Keratinocyte (primary cell): ENCODE measurements around the gene PLB1.

ENCODE experiments used
- EZH2 ChIP-seq: IDR thresholded peaks from one replicate; pipeline ENCODE4 v1.6.1; 2012; ENCODE audit warnings: inconsistent platforms, mild to moderate bottlenecking, low read length, moderate library complexity
- TF ChIP-seq, protein P1 (sequence below), 3 experiments: IDR thresholded peaks in 1 of 3; conservative IDR thresholded peaks in 1 of 3; optimal IDR thresholded peaks in 1 of 3; 2 replicates in 2 of 3; 3 replicates in 1 of 3; pipeline versions ENCODE3 to v1.5.1; 2011; ENCODE audit warnings: low read length in 3 of 3, mild to moderate bottlenecking in 3 of 3, moderate library complexity in 2 of 3, control low read depth in 1 of 3, inconsistent platforms in 1 of 3; ENCODE audit not compliant: insufficient read depth in 2 of 3; ENCODE audit errors: extremely low read depth in 1 of 3

DNA sequence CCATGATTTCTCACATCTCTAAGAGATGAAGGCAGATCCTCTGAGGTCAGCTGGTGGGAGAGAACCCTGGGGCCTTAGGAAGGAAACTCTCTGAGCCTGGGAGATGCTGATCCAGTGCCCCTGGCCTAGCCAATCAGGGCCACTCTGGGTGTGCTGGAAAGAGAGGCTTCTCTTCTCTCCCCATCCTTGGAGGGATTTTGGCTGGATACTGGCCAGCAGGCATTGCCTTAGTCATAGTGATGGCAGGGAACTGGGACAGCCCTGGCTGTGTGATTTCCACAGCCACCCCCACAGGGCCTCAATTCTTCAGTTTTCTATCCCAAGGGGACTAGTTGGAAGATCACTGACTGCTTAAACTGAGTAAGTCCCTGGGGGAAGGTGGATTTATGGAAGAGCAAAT is 26.6 kb upstream of the PLB1 start:
- TF ChIP-seq, protein P1, sequence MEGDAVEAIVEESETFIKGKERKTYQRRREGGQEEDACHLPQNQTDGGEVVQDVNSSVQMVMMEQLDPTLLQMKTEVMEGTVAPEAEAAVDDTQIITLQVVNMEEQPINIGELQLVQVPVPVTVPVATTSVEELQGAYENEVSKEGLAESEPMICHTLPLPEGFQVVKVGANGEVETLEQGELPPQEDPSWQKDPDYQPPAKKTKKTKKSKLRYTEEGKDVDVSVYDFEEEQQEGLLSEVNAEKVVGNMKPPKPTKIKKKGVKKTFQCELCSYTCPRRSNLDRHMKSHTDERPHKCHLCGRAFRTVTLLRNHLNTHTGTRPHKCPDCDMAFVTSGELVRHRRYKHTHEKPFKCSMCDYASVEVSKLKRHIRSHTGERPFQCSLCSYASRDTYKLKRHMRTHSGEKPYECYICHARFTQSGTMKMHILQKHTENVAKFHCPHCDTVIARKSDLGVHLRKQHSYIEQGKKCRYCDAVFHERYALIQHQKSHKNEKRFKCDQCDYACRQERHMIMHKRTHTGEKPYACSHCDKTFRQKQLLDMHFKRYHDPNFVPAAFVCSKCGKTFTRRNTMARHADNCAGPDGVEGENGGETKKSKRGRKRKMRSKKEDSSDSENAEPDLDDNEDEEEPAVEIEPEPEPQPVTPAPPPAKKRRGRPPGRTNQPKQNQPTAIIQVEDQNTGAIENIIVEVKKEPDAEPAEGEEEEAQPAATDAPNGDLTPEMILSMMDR (optimal IDR thresholded peaks at IDR 0.05 in 1 of 3, IDR thresholded peaks at IDR 0.05 in 1 of 3, conservative IDR thresholded peaks at IDR 0.05 in 1 of 3; ENCODE audit: extremely low read depth in 1 of 3, insufficient read depth in 2 of 3, low read length in 3 of 3) = no peak
- TF ChIP-seq EZH2 = no peak
